Natural killer cell treated with Interleukin-12 subunit alpha and Interleukin-12 subunit beta and Interleukin-15 and Interleukin-18, amount 100 ng/mL, for 72 hours (primary cell): ENCODE measurements around the gene CSMD2. TPM values are rescaled to one million over a fixed set of nuclear protein-coding genes. Genes with fewer than 3 reads are reported as not detected.

ENCODE experiments used
- ATAC-seq, 2 donors: fragments of 150-1000 bp; cut with Tn5 transposase in 1 of 2; sonication (Bioruptor Pico), chemical (Tn5 transposase) in 1 of 2; 2 replicates each; pipeline ENCODE4 v1.10.0; 2021
- DNase-seq: peaks from one replicate; pipeline ENCODE4 v3.0.0; 2022; ENCODE audit warnings: low spot score
- H3K27ac Mint-ChIP-seq, 2 donors: 1 replicate in 1 of 2; 2 replicates in 1 of 2; pipeline ENCODE4 v1.8.0; 2022; ENCODE audit warnings: mixed read lengths in 2 of 2, mild to moderate bottlenecking in 1 of 2, moderate library complexity in 1 of 2
- H3K27me3 Mint-ChIP-seq, 2 donors: 1 replicate in 1 of 2; 2 replicates in 1 of 2; pipeline ENCODE4 v1.8.0; 2022; ENCODE audit warnings: mixed read lengths in 2 of 2
- H3K36me3 Mint-ChIP-seq: one replicate; pipeline ENCODE4 v1.8.0; 2022; ENCODE audit warnings: mixed read lengths
- H3K4me1 Mint-ChIP-seq, 2 donors: 1 replicate in 1 of 2; 2 replicates in 1 of 2; pipeline ENCODE4 v1.8.0; 2022; ENCODE audit warnings: low read depth in 2 of 2, mixed read lengths in 2 of 2, mild to moderate bottlenecking in 1 of 2
- H3K4me3 Mint-ChIP-seq: one replicate; pipeline ENCODE4 v1.8.0; 2022; ENCODE audit warnings: mixed read lengths
- H3K9me3 Mint-ChIP-seq: 2 replicates; pipeline ENCODE4 v1.8.0; 2022; ENCODE audit warnings: mixed read lengths
- total RNA-seq, 2 donors: library from RNA; stranded (reverse); gene quantifications; one replicate each; pipeline ENCODE4 v1.2.3, GENCODE V29; 2022

The CSMD2 gene
- total RNA-seq, 2 donors from 2014 or later = not detected

GRCh38 chr1:33762962-33763361 lies 402.1 kb downstream of the CSMD2 start:
- H3K4me1 Mint-ChIP-seq = no peaks in the 10 kb centered on the region

GRCh38 chr1:33762109-33762830 lies 402.8 kb downstream of the CSMD2 start:
- DNase-seq (no peak), ATAC-seq (no peak)
- H3K4me1 Mint-ChIP-seq = no peaks in the 10 kb centered on the region
- H3K36me3 Mint-ChIP-seq = no peaks in the 10 kb centered on the region
- peaks cover 3% of the 10 kb centered on the region for H3K9me3 Mint-ChIP-seq
- H3K27ac Mint-ChIP-seq = no peak overlapping the region
- H3K27me3 Mint-ChIP-seq = peaks cover 14 to 29% of the 10 kb centered on the region in 2 donors
- no peak overlapping the region for H3K4me3 Mint-ChIP-seq

More at GRCh38 chr1:33762962-33763361, 402.1 kb downstream of the CSMD2 start:
- peaks cover 3% of the 10 kb centered on the region for H3K9me3 Mint-ChIP-seq
- H3K27ac Mint-ChIP-seq = no peak overlapping the region
- H3K27me3 Mint-ChIP-seq = peaks cover 9 to 22% of the 10 kb centered on the region in 2 donors
- ATAC-seq (no peak), DNase-seq (no peak)
- H3K4me3 Mint-ChIP-seq = no peak overlapping the region
- no peaks in the 10 kb centered on the region for H3K36me3 Mint-ChIP-seq

GRCh38 chr1:33758698-33759097 lies 406.3 kb downstream of the CSMD2 start:
- no peak for ATAC-seq
- H3K27ac Mint-ChIP-seq = no peak overlapping the region
- no peaks in the 10 kb centered on the region for H3K36me3 Mint-ChIP-seq
- H3K4me1 Mint-ChIP-seq = no peaks in the 10 kb centered on the region
- DNase-seq = no peak
- H3K27me3 Mint-ChIP-seq = peaks cover 15 to 37% of the 10 kb centered on the region in 2 donors
- H3K9me3 Mint-ChIP-seq = peaks cover 3% of the 10 kb centered on the region
- no peak overlapping the region for H3K4me3 Mint-ChIP-seq

- ATAC-seq = no peak
- no peaks in the 10 kb centered on the region for H3K4me1 Mint-ChIP-seq
- peaks cover 23 to 57% of the 10 kb centered on the region in 2 donors for H3K27me3 Mint-ChIP-seq
- H3K9me3 Mint-ChIP-seq = peaks cover 3% of the 10 kb centered on the region
- no peak for DNase-seq
- no peak overlapping the region for H3K27ac Mint-ChIP-seq
- H3K4me3 Mint-ChIP-seq = no peak overlapping the region
- H3K36me3 Mint-ChIP-seq = peaks cover 14% of the 10 kb centered on the region
Observed at GRCh38 chr1:33753087-33753856, 411.8 kb downstream of the CSMD2 start.

GRCh38 chr1:33745942-33746341 lies 419.1 kb downstream of the CSMD2 start:
- H3K27ac Mint-ChIP-seq = no peak overlapping the region
- ATAC-seq = no peak
- no peaks in the 10 kb centered on the region for H3K9me3 Mint-ChIP-seq
- no peak overlapping the region for H3K4me3 Mint-ChIP-seq
- peaks cover 16 to 26% of the 10 kb centered on the region in 2 donors for H3K27me3 Mint-ChIP-seq
- DNase-seq = no peak
- H3K4me1 Mint-ChIP-seq = no peaks in the 10 kb centered on the region
- no peaks in the 10 kb centered on the region for H3K36me3 Mint-ChIP-seq

- Mint-ChIP-seq H3K27ac (no peak overlapping the region), H3K4me1 (no peaks in the 10 kb centered on the region), H3K4me3 (no peak overlapping the region), H3K36me3 (no peaks in the 10 kb centered on the region), H3K9me3 (no peaks in the 10 kb centered on the region), H3K27me3 (peaks cover 12 to 14% of the 10 kb centered on the region in 2 donors)
- no peak for DNase-seq
- ATAC-seq = no peak
Observed at GRCh38 chr1:33743221-33743998, 421.6 kb downstream of the CSMD2 start.

- no peaks in the 10 kb centered on the region for H3K4me1 Mint-ChIP-seq
- no peak for DNase-seq
- H3K27ac Mint-ChIP-seq = no peak overlapping the region
- H3K4me3 Mint-ChIP-seq = no peak overlapping the region
- peaks cover 8 to 20% of the 10 kb centered on the region in 2 donors for H3K27me3 Mint-ChIP-seq
- no peaks in the 10 kb centered on the region for H3K36me3 Mint-ChIP-seq
- no peaks in the 10 kb centered on the region for H3K9me3 Mint-ChIP-seq
- no peak for ATAC-seq
Observed at GRCh38 chr1:33742663-33743062, 422.4 kb downstream of the CSMD2 start.

GRCh38 chr1:33741749-33742148 lies 423.3 kb downstream of the CSMD2 start:
- Mint-ChIP-seq H3K4me3 (no peak overlapping the region), H3K36me3 (no peaks in the 10 kb centered on the region), H3K9me3 (no peaks in the 10 kb centered on the region), H3K27me3 (peaks cover 6 to 15% of the 10 kb centered on the region in 2 donors), H3K4me1 (no peaks in the 10 kb centered on the region), H3K27ac (no peak overlapping the region)
- ATAC-seq (no peak), DNase-seq (no peak)

GRCh38 chr1:33740040-33740744 lies 424.8 kb downstream of the CSMD2 start:
- Mint-ChIP-seq H3K4me1 (no peaks in the 10 kb centered on the region), H3K9me3 (no peaks in the 10 kb centered on the region), H3K27ac (no peak overlapping the region), H3K36me3 (no peaks in the 10 kb centered on the region), H3K4me3 (no peak overlapping the region), H3K27me3 (peaks cover 5 to 22% of the 10 kb centered on the region in 2 donors)
- DNase-seq = no peak
- no peak for ATAC-seq

GRCh38 chr1:33738976-33739375 lies 426.1 kb downstream of the CSMD2 start:
- no peaks in the 10 kb centered on the region for H3K9me3 Mint-ChIP-seq
- ATAC-seq (peak in 1 of 2 donors; percentile 36), DNase-seq (no peak)
- H3K36me3 Mint-ChIP-seq = no peaks in the 10 kb centered on the region
- H3K4me3 Mint-ChIP-seq = no peak overlapping the region
- H3K27ac Mint-ChIP-seq = no peak overlapping the region
- peaks cover 10 to 29% of the 10 kb centered on the region in 2 donors for H3K27me3 Mint-ChIP-seq
- no peaks in the 10 kb centered on the region for H3K4me1 Mint-ChIP-seq

- DNase-seq (no peak), ATAC-seq (no peak)
- H3K9me3 Mint-ChIP-seq = no peaks in the 10 kb centered on the region
- no peak overlapping the region for H3K4me3 Mint-ChIP-seq
- no peaks in the 10 kb centered on the region for H3K4me1 Mint-ChIP-seq
- H3K27ac Mint-ChIP-seq = no peak overlapping the region
- peaks cover 10 to 33% of the 10 kb centered on the region in 2 donors for H3K27me3 Mint-ChIP-seq
- H3K36me3 Mint-ChIP-seq = no peaks in the 10 kb centered on the region
Observed at GRCh38 chr1:33738536-33738935, 426.5 kb downstream of the CSMD2 start.

- no peak overlapping the region for H3K27ac Mint-ChIP-seq
- H3K4me3 Mint-ChIP-seq = no peak overlapping the region
Observed at GRCh38 chr1:33736496-33736895, 428.5 kb downstream of the CSMD2 start.

GRCh38 chr1:33735624-33736023 lies 429.4 kb downstream of the CSMD2 start:
- no peaks in the 10 kb centered on the region for H3K36me3 Mint-ChIP-seq
- no peaks in the 10 kb centered on the region for H3K9me3 Mint-ChIP-seq
- ATAC-seq (no peak), DNase-seq (no peak)
- no peak overlapping the region for H3K4me3 Mint-ChIP-seq
- H3K27me3 Mint-ChIP-seq = peaks cover 16 to 61% of the 10 kb centered on the region in 2 donors
- H3K27ac Mint-ChIP-seq = no peak overlapping the region
- no peaks in the 10 kb centered on the region for H3K4me1 Mint-ChIP-seq

More at GRCh38 chr1:33736496-33736895, 428.5 kb downstream of the CSMD2 start:
- Mint-ChIP-seq H3K27me3 (peaks cover 14 to 53% of the 10 kb centered on the region in 2 donors), H3K36me3 (no peaks in the 10 kb centered on the region), H3K4me1 (no peaks in the 10 kb centered on the region), H3K9me3 (no peaks in the 10 kb centered on the region)
- ATAC-seq = no peak
- DNase-seq = no peak
